ENCODE results near the gene DENND2D. TPM values are rescaled to one million over a fixed set of nuclear protein-coding genes. Genes with fewer than 3 reads are reported as not detected.

Gene DENND2D
- polyA plus RNA-seq (2013, experiment 1 of 2): 0.32 TPM
- 0.19 TPM for polyA plus RNA-seq (2013, experiment 2 of 2)

DNA sequence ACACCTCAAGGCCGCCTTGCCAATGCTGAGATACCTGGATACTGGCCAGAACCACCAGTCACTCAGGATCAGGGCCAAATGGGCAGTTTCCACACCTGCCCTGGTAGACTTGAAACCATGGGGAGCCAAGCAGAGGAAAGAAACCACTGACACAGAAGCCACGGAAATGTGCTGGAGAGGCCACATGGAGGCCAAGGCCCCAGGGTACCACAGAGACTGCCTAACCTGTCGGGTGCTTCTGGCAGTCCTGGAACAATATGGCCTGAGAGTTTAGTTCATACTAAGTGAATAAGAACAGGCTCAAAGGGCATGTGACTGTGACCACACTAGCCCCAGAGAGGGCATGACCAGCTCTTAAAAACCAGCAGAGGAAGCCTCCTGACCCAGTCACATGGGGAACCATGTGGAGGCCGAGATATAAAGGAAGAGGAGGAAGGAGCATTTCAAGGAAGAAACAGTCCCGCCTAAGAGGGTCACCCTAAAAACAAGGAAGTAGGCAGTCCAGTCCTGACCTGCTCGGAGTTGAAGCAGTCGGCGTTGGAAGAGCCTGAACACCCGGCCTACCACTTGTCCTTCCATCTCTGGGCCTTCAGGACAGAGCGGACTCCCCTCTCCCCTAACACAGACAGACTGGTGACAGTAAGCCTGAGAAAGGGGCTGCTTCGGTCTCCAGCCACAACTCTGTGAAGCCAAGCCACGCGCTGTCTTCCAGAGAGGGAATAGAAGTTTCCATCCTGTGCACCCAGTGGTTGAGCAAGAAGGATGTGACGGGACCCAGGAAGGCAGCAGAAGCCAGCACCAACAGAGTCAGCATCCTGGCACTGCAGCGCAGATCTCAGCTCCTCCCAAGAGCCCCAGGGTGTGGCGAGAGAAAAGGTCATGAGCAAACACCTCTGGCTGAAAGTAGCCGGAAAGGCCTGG is at the start of gene DENND2D:
Gene DENND2D (minus strand): TSS at position 766 of the 921 bp plus-strand sequence. CDS start 187 bp downstream, at position 579.
- no peak within 1 kb of the TSS for H3K4me2 ChIP-seq (ENCODE audit: insufficient read depth, low read length, poor library complexity, severe bottlenecking)
- H3K9me3 ChIP-seq (replicated peaks in 1 of 2; ENCODE audit: control insufficient read depth in 2 of 2, insufficient read depth in 1 of 2, low read depth in 1 of 2, low read length in 2 of 2): no peaks in the 10 kb centered on the region
- no peak within 1 kb of the TSS for H3K18ac ChIP-seq (ENCODE audit: low read length)
- WGBS, 2 donors (ENCODE audit: extremely low coverage in 2 of 2, insufficient read length in 2 of 2, insufficient replicate concordance in 1 of 2): no CpG with 5 or more reads among the region's 17 CpGs
- no peak within 1 kb of the TSS for H3K14ac ChIP-seq (ENCODE audit: low read length)
- no peak within 1 kb of the TSS for H4K8ac ChIP-seq (ENCODE audit: low read depth, low read length)
- no peak within 1 kb of the TSS for H3K27ac ChIP-seq (replicated peaks; ENCODE audit: low read length)
- peaks cover 0 to 17% (median 0%) of the 10 kb centered on the region in 3 experiments for H3K27me3 ChIP-seq (ENCODE audit: control insufficient read depth in 3 of 3, insufficient read depth in 3 of 3, low read depth in 1 of 3, low read length in 3 of 3)
- H3K4ac ChIP-seq (ENCODE audit: low read length): no peak within 1 kb of the TSS
- no peak within 1 kb of the TSS for H2BK5ac ChIP-seq (ENCODE audit: low read length)
- no peak within 1 kb of the TSS for H2BK120ac ChIP-seq (ENCODE audit: low read depth, low read length)
- no peak for DNase-seq (ENCODE audit: low spot score)
- no peak within 1 kb of the TSS for H2AFZ ChIP-seq (ENCODE audit: low read length)
- no peaks in the 10 kb centered on the region for H3K36me3 ChIP-seq (replicated peaks in 1 of 2; ENCODE audit: control insufficient read depth in 2 of 2, insufficient read depth in 2 of 2, low read length in 2 of 2)
- H2BK12ac ChIP-seq (ENCODE audit: low read length): no peak within 1 kb of the TSS
- H2AK5ac ChIP-seq (ENCODE audit: low read depth, low read length): no peak within 1 kb of the TSS
- H3K23ac ChIP-seq (ENCODE audit: low read depth, low read length, poor library complexity): no peak within 1 kb of the TSS
- peaks cover 2 to 3% of the 10 kb centered on the region in 2 donors for H3K4me1 ChIP-seq (ENCODE audit: control insufficient read depth in 2 of 2, insufficient read depth in 1 of 2, low read depth in 1 of 2, low read length in 2 of 2)
- no peak within 1 kb of the TSS for H4K91ac ChIP-seq (ENCODE audit: low read depth, low read length, poor library complexity)
- H3K4me3 ChIP-seq (ENCODE audit: low read length in 2 of 2): no peak within 1 kb of the TSS
- peak within 1 kb of the TSS; percentile 11 for H2BK15ac ChIP-seq (ENCODE audit: low read length)
- no peaks in the 10 kb centered on the region for H3K79me1 ChIP-seq (ENCODE audit: low read depth, low read length)
- H3K9ac ChIP-seq (ENCODE audit: low read depth, low read length, poor library complexity): no peak within 1 kb of the TSS

GRCh38 chr1:111249960-111250359 is 49.5 kb upstream of the DENND2D start:
- no peak overlapping the region for H2AK5ac ChIP-seq (ENCODE audit: low read depth, low read length)
- H2AFZ ChIP-seq (ENCODE audit: low read length): no peak overlapping the region
- H3K23ac ChIP-seq (ENCODE audit: low read depth, low read length, poor library complexity): no peak overlapping the region
- H3K4ac ChIP-seq (ENCODE audit: low read length): no peak overlapping the region
- H3K79me1 ChIP-seq (ENCODE audit: low read depth, low read length): no peaks in the 10 kb centered on the region
- H3K9me3 ChIP-seq (replicated peaks in 1 of 2; ENCODE audit: control insufficient read depth in 2 of 2, insufficient read depth in 1 of 2, low read depth in 1 of 2, low read length in 2 of 2): no peaks in the 10 kb centered on the region
- no CpG with 5 or more reads among the region's 4 CpGs for WGBS, 2 donors (ENCODE audit: extremely low coverage in 2 of 2, insufficient read length in 2 of 2, insufficient replicate concordance in 1 of 2)
- peaks cover 2 to 7% of the 10 kb centered on the region in 2 donors for H3K4me1 ChIP-seq (ENCODE audit: control insufficient read depth in 2 of 2, insufficient read depth in 1 of 2, low read depth in 1 of 2, low read length in 2 of 2)
- no peak for DNase-seq (ENCODE audit: low spot score)
- no peak overlapping the region for H3K9ac ChIP-seq (ENCODE audit: low read depth, low read length, poor library complexity)
- no peak overlapping the region for H4K91ac ChIP-seq (ENCODE audit: low read depth, low read length, poor library complexity)
- no peaks in the 10 kb centered on the region for H3K36me3 ChIP-seq (replicated peaks in 1 of 2; ENCODE audit: control insufficient read depth in 2 of 2, insufficient read depth in 2 of 2, low read length in 2 of 2)
- H3K27ac ChIP-seq (replicated peaks; ENCODE audit: low read length): no peak overlapping the region
- no peak overlapping the region for H3K4me2 ChIP-seq (ENCODE audit: insufficient read depth, low read length, poor library complexity, severe bottlenecking)
- H3K14ac ChIP-seq (ENCODE audit: low read length): no peak overlapping the region
- no peak overlapping the region for H2BK120ac ChIP-seq (ENCODE audit: low read depth, low read length)
- no peak overlapping the region for H3K18ac ChIP-seq (ENCODE audit: low read length)
- H3K27me3 ChIP-seq (ENCODE audit: control insufficient read depth in 3 of 3, insufficient read depth in 3 of 3, low read depth in 1 of 3, low read length in 3 of 3): peaks cover 0 to 11% (median 0%) of the 10 kb centered on the region in 3 experiments
- no peak overlapping the region for H2BK12ac ChIP-seq (ENCODE audit: low read length)
- H2BK5ac ChIP-seq (ENCODE audit: low read length): no peak overlapping the region
- no peak overlapping the region for H2BK15ac ChIP-seq (ENCODE audit: low read length)
- no peak overlapping the region for H3K4me3 ChIP-seq (ENCODE audit: low read length in 2 of 2)
- H4K8ac ChIP-seq (ENCODE audit: low read depth, low read length): no peak overlapping the region

DNA sequence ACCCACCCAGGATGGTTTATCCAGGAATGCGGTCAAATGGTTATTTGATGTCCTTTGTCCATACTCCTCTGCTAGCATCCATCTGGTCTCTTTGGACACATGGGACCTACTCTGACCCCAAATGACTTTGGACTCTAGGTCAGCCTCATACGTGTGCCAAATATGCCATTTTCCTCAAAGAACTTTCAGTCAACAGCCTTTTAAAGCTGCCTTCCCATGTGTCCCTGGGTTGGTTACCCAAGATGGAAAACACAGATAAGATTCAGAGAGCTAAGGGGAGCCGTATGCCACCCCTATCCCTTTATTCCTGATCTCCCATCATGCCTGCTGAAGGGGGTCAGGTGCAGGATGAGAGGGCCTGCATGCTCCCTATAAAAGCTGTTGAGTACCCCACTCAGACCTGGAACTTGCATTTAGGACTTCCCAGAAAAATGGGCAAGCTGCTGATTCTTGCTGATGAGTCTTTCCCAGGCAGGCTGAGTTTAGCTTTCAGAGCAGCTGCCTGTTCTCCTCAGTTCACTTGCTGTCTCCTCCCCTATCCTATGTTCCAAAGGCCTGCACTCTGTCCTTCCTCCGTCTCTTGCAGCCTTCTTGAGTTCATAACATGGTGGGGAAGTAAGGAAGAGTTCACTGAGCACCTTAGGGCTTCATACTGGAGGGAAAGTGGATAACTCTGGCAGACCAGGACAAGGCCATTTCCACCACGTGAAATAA is 46.8 kb upstream of the DENND2D start:
- no peak overlapping the region for H2BK5ac ChIP-seq (ENCODE audit: low read length)
- H3K9me3 ChIP-seq (replicated peaks in 1 of 2; ENCODE audit: control insufficient read depth in 2 of 2, insufficient read depth in 1 of 2, low read depth in 1 of 2, low read length in 2 of 2): no peaks in the 10 kb centered on the region
- no peak overlapping the region for H4K8ac ChIP-seq (ENCODE audit: low read depth, low read length)
- H2BK12ac ChIP-seq (ENCODE audit: low read length): no peak overlapping the region
- peaks cover 2 to 7% of the 10 kb centered on the region in 2 donors for H3K4me1 ChIP-seq (ENCODE audit: control insufficient read depth in 2 of 2, insufficient read depth in 1 of 2, low read depth in 1 of 2, low read length in 2 of 2)
- no peak overlapping the region for H3K4me3 ChIP-seq (ENCODE audit: low read length in 2 of 2)
- H2BK120ac ChIP-seq (ENCODE audit: low read depth, low read length): no peak overlapping the region
- H2AK5ac ChIP-seq (ENCODE audit: low read depth, low read length): no peak overlapping the region
- no peak overlapping the region for H3K27ac ChIP-seq (replicated peaks; ENCODE audit: low read length)
- no peak overlapping the region for H4K91ac ChIP-seq (ENCODE audit: low read depth, low read length, poor library complexity)
- no peak overlapping the region for H2BK15ac ChIP-seq (ENCODE audit: low read length)
- H2AFZ ChIP-seq (ENCODE audit: low read length): no peak overlapping the region
- no CpG with 5 or more reads among the region's 5 CpGs for WGBS, 2 donors (ENCODE audit: extremely low coverage in 2 of 2, insufficient read length in 2 of 2, insufficient replicate concordance in 1 of 2)
- H3K9ac ChIP-seq (ENCODE audit: low read depth, low read length, poor library complexity): no peak overlapping the region
- H3K18ac ChIP-seq (ENCODE audit: low read length): no peak overlapping the region
- H3K36me3 ChIP-seq (replicated peaks in 1 of 2; ENCODE audit: control insufficient read depth in 2 of 2, insufficient read depth in 2 of 2, low read length in 2 of 2): no peaks in the 10 kb centered on the region
- no peak overlapping the region for H3K4me2 ChIP-seq (ENCODE audit: insufficient read depth, low read length, poor library complexity, severe bottlenecking)
- H3K4ac ChIP-seq (ENCODE audit: low read length): no peak overlapping the region
- no peak overlapping the region for H3K23ac ChIP-seq (ENCODE audit: low read depth, low read length, poor library complexity)
- DNase-seq (ENCODE audit: low spot score): no peak
- peaks cover 0 to 8% (median 0%) of the 10 kb centered on the region in 3 experiments for H3K27me3 ChIP-seq (ENCODE audit: control insufficient read depth in 3 of 3, insufficient read depth in 3 of 3, low read depth in 1 of 3, low read length in 3 of 3)
- H3K79me1 ChIP-seq (ENCODE audit: low read depth, low read length): no peaks in the 10 kb centered on the region
- H3K14ac ChIP-seq (ENCODE audit: low read length): no peak overlapping the region

Measured in neuronal stem cell (in vitro differentiated cells).